NCI-H2081 (cell line): ENCODE data around the gene KRT75.
A peak's percentile ranks its signal among the peaks of the same experiment; 100 is the strongest.

ENCODE experiments used
- DNase-seq, 2 experiments: peaks; one replicate each; lab custom pipeline; 2025; lab: John Stamatoyannopoulos, UW

KRT75 gene

DNA sequence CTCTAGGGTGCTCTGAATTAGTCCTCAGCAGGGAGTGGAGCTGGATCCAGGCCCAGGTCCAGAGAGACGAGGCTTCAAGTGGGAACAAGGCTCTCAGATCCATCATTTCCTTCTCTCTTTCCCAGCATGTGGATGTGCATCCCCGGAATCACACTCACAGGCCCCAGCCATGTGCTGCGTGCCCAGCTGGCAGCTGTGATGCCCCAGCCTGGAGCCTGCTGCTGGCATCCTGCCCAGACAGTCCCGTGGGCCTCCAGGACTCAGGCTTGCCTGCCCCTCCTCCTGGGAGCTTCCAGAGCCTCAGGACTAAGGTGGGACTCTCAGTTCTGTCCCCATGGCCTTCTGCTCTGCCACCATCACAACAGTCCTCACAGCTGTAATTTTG is 42.6 kb downstream of the KRT75 start:
- peak; percentile 86 to 89 for DNase-seq

DNA sequence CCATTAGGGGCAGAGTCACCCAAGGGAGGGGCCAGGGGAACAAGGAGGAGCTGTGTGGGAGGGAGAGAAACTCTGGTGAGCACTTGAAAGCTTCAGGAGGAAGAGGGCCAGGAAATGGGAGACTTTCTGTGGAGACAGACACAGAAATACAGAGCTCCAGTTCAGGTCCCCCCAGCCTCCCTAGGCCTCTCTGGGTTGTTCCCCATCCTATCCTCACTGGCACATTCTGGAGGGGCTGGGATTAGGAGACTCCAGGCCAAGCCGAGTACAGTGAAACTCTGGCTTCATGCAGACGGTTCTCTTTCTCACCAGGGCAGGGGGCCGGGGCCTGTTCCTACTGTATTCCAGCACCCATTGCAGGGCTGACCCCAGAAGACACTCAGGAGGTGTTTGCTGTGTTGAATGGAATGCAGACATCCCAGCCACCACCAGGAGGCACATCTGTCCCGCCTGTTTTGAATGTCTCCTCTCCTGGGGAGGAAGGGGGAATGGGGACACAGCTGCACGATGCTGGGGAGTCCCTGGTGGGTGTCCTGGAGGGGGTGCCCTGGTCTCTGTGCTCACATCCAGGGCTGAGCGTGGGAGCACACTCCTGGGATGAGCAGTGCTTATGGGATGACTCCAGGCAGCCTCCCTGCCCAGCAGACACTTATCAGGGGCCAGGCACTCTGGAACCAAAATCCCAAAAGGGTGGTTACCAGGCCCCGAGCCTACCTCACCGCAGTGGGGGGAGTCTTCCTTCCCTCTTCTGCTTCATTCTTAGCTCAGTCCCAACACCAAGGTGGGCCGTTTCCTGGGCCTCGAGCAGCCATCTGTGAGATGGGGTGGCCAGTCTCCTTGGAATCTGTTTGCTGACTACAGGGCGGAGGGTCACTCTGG is 43.2 kb downstream of the KRT75 start:
- peak in 1 of 2 experiments; percentile 17 for DNase-seq

DNA sequence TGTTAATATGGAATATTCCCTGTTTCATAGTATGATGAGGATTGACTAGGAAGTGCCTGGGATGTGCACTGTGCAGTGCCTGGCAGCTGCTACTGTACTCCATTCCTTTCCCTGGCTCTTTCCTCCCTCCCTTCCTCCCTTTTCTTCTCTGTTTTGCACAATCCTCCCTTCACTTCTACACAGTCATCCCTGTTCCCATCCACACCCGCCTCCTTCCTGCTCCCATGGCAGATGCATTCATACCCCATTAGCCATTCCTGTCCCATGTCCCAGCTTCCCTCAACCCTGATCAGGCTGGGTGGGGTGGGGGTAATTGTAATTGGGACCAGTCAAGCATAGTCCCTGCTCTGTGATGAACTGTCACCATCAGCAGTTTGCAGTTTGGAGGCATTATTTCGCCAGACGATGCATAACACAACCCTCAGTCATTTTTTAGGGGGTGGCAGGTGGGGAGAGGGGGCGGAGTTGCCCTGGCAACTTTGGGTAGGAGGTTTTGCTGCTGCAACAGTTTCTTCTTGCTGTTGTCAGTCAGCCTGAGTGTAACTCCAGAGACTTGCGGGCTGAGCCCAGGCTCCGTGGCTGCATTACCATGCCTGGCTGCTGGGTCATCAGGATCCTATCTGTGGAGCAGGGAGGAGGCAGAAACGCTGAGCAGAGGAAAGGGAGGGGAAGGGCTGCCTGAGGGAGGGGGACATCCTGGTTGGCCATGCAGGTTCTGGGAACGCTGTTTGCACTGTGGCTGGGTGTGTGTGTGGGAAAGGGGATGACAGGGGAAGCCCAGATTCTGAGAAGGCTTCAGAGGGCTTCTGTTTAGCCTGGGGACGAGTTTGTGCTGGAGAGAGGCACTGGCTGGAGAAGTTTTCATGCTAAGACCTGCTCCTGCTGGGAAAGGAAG is 44.6 kb downstream of the KRT75 start:
- DNase-seq: no peak

DNA sequence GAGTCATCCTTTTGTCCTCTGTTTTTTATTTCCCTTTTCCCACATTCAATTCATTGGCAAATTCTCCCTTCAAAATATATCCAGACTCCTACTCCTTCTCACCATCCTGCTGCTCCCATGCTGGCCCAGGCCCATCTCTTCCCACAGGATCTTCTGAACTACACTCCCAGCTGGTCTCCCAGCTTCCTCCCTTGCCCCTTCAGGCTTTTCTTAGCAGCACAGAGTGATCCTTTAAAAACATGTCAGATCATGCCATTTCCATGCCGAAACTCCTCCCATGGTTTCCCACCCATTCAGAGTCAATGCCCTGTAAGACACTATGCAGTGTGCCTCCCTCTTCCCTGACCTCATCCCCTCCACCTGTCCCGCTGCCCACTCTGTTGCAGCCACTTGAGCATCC is 46.3 kb downstream of the KRT75 start:
- DNase-seq: no peak

DNA sequence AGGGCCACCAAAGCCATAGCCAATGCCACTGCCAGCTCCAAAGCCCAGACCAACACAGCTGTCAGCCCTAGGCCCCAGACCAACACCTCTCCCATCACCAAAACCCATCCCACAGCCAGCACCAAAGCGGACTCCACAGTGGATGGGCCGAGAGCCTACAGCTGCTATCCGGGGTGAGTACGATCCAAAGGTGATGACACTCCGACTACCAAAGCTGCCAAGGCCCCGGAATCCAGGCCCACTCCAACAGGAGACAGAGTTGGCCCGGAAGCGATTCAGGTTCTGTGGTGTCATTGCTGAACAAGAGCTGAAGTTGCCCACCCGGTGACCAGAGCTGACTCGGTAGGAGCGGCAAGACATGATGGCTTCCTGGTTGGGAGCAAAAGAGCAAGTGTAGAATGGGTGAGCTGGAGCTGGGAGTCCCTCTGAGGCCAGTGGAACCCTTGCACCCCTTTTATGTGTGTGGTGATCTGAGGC is 48.9 kb downstream of the KRT75 start, which contains the start of gene KRT84:
TSS of gene KRT84 (minus strand) at position 427 of the 477 bp plus-strand sequence. CDS start at position 360, 67 bp downstream.
- no peak for DNase-seq

DNA sequence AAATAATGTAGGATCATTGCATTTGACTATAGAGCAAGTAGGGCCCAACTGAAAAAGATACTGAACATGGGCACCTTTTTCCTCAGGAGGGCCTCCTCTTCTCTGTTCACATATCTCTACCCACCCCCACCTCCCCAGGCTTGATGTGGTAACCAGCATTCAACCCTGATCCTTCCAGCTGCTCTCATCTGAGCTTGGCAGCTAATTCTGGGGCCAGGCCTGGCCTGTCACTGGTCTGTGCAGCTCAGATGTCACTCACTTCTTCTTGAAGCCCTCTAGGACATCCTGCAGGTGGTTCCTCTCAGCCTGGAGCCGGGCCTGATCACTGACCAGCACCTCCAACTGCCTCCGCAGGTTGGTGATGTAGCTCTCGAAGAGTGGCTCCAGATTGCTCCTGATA is 50.8 kb downstream of the KRT75 start:
- no peak for DNase-seq

DNA sequence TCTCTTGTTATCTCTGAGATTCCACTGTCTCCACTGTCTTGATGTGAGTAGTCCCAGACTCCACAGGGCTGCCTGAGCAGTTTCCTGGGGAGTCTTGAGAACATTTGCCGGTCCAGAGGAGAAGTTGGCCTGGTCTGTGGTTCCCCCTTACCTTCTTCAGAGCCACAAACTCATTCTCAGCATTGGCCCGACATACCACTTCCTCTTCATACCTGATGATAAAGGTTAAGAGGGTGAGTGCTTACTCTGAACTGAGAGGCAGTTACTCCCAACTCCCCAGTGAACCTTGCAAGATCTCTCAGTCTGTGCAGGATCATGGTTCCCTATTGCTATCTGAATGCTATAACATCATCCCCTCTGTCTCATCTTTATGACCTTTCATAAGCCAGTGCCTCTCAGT is 51.3 kb downstream of the KRT75 start:
- no peak for DNase-seq

DNA sequence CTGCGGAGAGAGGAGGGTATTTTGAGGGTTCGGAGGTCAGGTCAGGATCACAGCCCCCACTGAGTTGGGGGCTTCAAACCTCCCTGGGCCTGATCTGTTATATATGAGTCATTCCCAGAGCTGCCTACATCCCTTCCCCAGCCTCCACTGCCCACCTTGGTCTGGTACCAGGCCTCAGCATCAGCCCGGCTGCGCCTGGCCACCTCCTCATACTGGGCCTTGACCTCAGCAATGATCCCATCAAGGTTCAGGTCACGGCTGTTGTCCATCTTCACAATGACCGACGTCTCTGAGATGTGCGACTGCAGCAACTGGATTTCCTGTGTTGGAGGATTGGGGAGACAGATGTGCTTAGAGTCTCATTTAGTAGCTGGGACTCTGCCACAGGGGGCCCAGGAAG is 53.0 kb downstream of the KRT75 start:
- DNase-seq: no peak

DNA sequence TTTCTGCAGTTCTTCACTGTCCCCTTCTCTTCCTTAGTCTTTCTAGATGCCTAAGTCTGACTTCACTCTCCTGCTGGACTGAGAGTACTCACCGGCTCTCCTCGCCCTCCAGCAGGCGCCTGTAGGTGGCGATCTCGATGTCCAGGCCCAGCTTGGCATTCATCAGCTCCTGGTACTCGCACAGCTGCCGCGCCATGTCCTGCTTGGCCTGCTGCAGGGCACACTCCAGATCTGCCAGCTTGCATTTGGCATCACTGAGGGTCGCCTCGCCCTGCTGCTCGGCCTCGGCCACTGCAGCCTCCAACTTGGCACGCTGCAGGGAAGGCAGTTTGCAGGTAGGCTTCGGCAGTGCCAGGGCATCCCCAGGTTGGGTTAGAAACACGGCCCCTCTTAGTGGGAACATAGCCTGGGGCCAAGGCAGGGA is 53.9 kb downstream of the KRT75 start:
- DNase-seq: no peak

DNA sequence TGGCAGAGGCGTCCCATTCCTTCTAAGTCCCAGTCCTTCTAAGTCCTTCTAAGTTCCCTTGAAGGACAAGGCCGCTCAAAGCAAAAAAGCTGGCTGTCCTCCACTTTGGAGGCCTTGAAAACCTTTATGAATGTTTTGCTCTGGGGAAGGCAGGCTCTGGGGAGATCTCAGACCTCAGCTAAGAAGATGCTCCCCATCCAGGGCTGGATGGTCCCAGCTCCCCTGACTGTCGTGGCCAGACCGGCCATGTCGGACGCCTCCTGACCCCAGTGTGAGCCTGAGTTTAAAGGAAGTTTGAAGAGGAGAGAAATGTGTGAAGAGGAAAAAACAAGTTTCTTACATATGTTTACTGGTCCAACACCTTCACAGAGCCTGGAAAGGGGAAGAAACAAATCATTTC is 54.6 kb downstream of the KRT75 start:
- DNase-seq: no peak

DNA sequence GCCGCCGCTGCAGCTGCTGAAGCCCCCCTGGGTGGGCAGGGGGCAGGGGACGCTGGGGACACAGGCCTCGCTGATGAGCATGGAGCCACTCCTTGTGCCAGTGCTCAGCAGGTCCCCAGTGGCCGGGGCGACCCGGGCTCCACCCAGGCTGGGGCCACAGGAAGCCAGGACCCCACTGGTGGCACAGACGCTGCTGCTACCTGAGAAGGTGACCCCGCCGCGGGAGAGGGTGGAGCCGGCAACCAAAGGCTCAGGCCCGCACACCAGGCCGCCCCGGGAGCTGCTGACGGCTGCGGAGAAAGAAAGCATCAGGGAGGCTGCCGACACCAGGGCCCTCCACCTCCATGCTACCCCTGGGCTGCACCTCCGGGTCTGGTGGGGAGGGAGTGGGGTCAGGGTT is 56.1 kb downstream of the KRT75 start:
- no peak for DNase-seq

DNA sequence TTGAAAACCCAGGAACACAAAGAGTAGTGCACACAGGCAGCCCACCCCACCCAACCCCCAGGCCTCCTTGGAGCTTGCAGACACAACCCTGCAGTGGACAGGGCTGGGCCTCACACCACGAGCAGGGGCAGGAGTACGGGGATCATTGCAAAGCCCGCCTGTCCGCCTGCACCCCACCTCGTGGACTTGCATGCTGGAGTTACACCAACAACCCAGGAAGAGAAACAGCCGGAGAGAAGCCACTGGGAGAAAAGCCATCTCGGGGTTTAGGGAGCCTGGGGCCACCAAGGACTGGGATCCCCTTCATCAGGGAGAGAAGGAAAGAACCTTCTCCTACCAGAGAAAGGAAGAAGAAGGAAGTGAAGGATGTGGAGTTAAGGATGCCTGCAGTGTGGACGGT is 56.9 kb downstream of the KRT75 start:
- DNase-seq: no peak
